Gastroesophageal sphincter (tissue), 3 donors: Measurements from ENCODE around the gene PCNT.

Experiments
- CTCF ChIP-seq, 4 experiments: fragments of 200-600 bp in 2 of 4; fragments of 450-650 bp in 2 of 4; sonication (generic) in 1 of 4; IDR thresholded peaks; one replicate each; pipeline ENCODE4 v1.5.1; 2017 to 2019; ENCODE audit warnings: antibody characterized with exemption in 4 of 4, mild to moderate bottlenecking in 2 of 4, moderate library complexity in 2 of 4
- POLR2A ChIP-seq, 2 donors: fragments of 450-650 bp; IDR thresholded peaks; one replicate each; pipeline ENCODE4 v1.6.1; 2017; ENCODE audit warnings: antibody characterized with exemption in 2 of 2, mild to moderate bottlenecking in 2 of 2, moderate library complexity in 1 of 2
- POLR2AphosphoS5 ChIP-seq: sonication (generic); formaldehyde crosslinking; IDR thresholded peaks from one replicate; pipeline ENCODE4 v1.6.1; 2017; ENCODE audit warnings: antibody characterized with exemption

- TF ChIP-seq CTCF (IDR thresholded peaks at IDR 0.05) (no peak), POLR2A (IDR thresholded peaks at IDR 0.05) (no peak), POLR2AphosphoS5 (no peak)
Observed at GRCh38 chr21:46437096-46437498, 113.1 kb downstream of the PCNT start.
